Lower lobe of right lung (tissue), 2 donors: ENCODE data around the gene CACUL1. TPM values are rescaled to one million over a fixed set of nuclear protein-coding genes. Genes with fewer than 3 reads are reported as not detected.

ENCODE experiments used
- ATAC-seq, 2 donors: fragments of 200-7000 bp; cut with Tn5 transposase; one replicate each; pipeline ENCODE4 v1.9.1; 2020 to 2022; ENCODE audit warnings: mild to moderate bottlenecking in 2 of 2, moderate library complexity in 2 of 2
- DNase-seq: peaks from one replicate; pipeline ENCODE4 v3.0.0-alpha.2; 2020
- H3K27ac ChIP-seq: fragments of 200-600 bp; one replicate; pipeline ENCODE4 v1.8.0; 2022
- H3K27me3 ChIP-seq: fragments of 200-600 bp; one replicate; pipeline ENCODE4 v1.8.0; 2022; ENCODE audit warnings: low read depth
- H3K36me3 ChIP-seq: fragments of 200-600 bp; one replicate; pipeline ENCODE4 v1.8.0; 2022; ENCODE audit warnings: mild to moderate bottlenecking
- H3K4me1 ChIP-seq: fragments of 200-600 bp; one replicate; pipeline ENCODE4 v1.8.0; 2022
- H3K4me3 ChIP-seq: fragments of 200-600 bp; one replicate; pipeline ENCODE4 v1.8.0; 2022; ENCODE audit warnings: mild to moderate bottlenecking
- H3K9me3 ChIP-seq: fragments of 200-600 bp; one replicate; pipeline ENCODE4 v1.8.0; 2022
- intact Hi-C: fragments of 100-400 bp; cut with DNase I; formaldehyde crosslinking; loops from one replicate; pipeline ENCODE4 v1.11.0; 2022
- long read RNA-seq: library from polyadenylated mRNA; unstranded; transcript quantifications from one replicate; pipeline ENCODE4 v2.0.0, GENCODE V29; 2021
- total RNA-seq: library from RNA; stranded (reverse); fragmentation: NEBNext Ultra II Directional; extraction: Animal tissue kit (Norgen Biotek cat#: 25700); gene quantifications from one replicate; pipeline ENCODE4 v1.2.1, GENCODE V29; 2021
- TF ChIP-seq, protein P1 (sequence below): fragments of 200-600 bp; IDR thresholded peaks from one replicate; pipeline ENCODE4 v1.8.0; 2022; ENCODE audit warnings: antibody characterized with exemption, mild to moderate bottlenecking
- donor health status: DM: no; HTN: yes; CAD: no; lungs with severe emphysema.

Gene CACUL1
- total RNA-seq, result 45.9 TPM
- long read RNA-seq, full-length matches to known transcripts, result 29 of 44 reads
- long read RNA-seq, partial matches to known transcripts, result 2 of 44 reads
- long read RNA-seq, other reads (novel, unspliced or antisense), result 13 of 44 reads

DNA sequence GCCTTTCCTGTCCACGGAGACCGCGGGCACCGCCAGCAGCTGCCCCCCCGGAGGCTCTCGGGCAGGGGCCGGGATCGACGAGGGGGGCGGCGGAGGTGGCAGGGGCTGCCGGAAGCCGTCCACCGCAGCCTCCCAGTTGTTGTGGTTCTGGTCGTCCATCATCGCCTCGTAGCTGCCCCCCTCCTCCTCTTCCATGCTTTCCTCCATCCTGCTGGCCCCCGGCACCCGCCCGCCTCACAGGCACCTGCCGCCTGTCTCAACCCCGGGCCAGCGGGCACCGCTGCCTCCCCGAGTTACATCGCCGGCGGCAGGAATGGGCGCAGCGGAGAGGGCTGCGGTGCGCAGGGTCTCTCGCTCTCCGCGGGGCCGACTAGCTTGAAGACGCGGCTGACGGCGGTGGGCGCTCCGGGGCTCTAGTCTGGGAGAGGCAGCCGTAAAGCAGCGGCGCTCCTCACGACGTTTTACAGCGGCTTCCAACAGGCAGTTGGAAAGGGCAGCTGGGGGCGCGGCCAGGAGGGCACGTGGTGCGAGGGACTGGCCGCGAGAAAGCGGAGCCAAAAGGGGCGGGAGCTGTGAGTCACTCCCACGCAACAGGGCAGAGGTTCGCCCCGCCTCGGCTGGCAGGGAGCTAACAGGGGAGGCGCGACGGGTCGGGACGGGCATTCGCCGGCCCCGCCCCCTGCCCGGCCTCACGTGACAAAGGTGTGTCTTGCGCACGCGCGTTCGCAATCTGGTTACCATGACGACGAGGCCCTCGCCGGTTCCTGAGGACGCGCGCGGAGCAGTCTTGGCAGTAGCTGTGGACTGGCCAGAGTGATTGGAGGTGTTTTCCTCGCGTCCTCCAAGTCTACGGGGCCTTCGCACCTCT is at the start of gene CACUL1:
TSS of gene CACUL1 (minus strand) at position 415 of the 868 bp plus-strand sequence. CDS start at position 207, 208 bp downstream.
- H3K9me3 ChIP-seq, result no peaks in the 10 kb centered on the region
- peak; percentile 99 to 100 for ATAC-seq
- H3K4me1 ChIP-seq, result peaks cover 31% of the 10 kb centered on the region
- peak within 1 kb of the TSS; percentile 87 for H3K27ac ChIP-seq
- H3K36me3 ChIP-seq, result no peaks in the 10 kb centered on the region
- peak; percentile 100 for DNase-seq
- no peaks in the 10 kb centered on the region for H3K27me3 ChIP-seq
- intact Hi-C loops, result no loop called here
- peak within 1 kb of the TSS; percentile 94 for H3K4me3 ChIP-seq
- TF ChIP-seq, protein P1, sequence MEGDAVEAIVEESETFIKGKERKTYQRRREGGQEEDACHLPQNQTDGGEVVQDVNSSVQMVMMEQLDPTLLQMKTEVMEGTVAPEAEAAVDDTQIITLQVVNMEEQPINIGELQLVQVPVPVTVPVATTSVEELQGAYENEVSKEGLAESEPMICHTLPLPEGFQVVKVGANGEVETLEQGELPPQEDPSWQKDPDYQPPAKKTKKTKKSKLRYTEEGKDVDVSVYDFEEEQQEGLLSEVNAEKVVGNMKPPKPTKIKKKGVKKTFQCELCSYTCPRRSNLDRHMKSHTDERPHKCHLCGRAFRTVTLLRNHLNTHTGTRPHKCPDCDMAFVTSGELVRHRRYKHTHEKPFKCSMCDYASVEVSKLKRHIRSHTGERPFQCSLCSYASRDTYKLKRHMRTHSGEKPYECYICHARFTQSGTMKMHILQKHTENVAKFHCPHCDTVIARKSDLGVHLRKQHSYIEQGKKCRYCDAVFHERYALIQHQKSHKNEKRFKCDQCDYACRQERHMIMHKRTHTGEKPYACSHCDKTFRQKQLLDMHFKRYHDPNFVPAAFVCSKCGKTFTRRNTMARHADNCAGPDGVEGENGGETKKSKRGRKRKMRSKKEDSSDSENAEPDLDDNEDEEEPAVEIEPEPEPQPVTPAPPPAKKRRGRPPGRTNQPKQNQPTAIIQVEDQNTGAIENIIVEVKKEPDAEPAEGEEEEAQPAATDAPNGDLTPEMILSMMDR, result no peak

DNA sequence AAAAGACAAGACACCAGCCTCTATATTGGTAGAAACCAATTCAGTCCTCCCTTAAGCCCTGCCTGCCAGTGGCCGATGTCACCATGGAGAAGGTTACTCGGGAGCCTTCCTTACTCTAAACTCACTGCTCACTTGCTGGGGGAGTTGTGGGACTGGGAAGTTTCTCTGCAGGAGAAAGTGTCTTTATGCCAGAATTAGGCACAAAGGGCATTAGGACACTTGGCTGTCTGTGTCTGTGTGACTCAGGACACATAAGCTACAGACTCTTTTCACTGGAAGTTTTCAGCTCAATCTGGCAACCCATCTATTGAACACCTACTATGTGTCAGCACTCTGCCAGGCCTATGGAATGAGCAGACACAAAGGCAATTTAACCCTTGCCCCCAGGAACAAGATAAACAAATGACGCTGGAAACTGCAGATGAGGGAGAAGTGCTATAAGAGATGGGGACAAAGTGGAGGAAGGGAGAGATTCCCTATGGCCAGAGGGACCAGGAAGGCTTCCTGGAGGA is 49.5 kb upstream of the CACUL1 start:
- Histone ChIP-seq H3K4me1 (no peaks in the 10 kb centered on the region), H3K9me3 (no peaks in the 10 kb centered on the region), H3K4me3 (no peak overlapping the region), H3K27me3 (no peaks in the 10 kb centered on the region), H3K36me3 (no peaks in the 10 kb centered on the region), H3K27ac (no peak overlapping the region)
- ATAC-seq (no peak), DNase-seq (no peak)
- TF ChIP-seq, protein P1, result no peak
- intact Hi-C loops, result no loop called here

DNA sequence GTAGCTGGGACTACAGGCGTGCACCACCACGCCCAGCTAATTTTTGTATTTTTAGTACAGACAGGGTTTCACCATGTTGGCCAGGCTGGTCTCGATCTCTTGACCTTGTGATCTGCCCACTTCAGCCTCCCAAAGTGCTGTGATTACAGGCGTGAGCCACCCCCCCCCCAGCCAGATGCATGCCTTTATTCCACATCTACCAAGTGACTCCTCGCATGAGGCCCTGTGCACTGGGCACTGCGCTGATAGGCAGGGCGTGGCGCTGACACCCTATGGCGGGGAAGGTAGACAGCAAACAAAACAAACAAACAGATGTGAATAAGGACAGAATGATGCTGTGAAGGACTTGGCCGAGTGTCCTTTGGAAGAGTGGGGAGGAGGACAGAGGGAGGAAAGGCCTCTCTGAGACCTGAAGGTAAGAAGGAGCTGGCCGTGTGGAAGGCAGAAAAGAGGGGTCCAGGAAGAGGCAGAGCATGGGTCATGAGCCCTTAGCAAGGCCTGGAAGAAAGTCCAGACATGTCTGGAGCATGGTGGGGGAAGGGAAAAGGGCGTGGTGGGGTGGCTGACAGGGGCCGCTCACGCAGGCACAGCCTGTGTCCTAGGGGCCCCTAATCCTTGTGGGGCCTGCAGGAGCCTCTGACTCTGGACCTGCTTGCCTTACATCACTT is 47.5 kb upstream of the CACUL1 start:
- Histone ChIP-seq H3K4me1 (no peaks in the 10 kb centered on the region), H3K9me3 (no peaks in the 10 kb centered on the region), H3K27ac (no peak overlapping the region), H3K36me3 (no peaks in the 10 kb centered on the region), H3K4me3 (no peak overlapping the region), H3K27me3 (no peaks in the 10 kb centered on the region)
- TF ChIP-seq, protein P1, result no peak
- DNase-seq, result no peak
- intact Hi-C loops, result no loop called here
- no peak for ATAC-seq

DNA sequence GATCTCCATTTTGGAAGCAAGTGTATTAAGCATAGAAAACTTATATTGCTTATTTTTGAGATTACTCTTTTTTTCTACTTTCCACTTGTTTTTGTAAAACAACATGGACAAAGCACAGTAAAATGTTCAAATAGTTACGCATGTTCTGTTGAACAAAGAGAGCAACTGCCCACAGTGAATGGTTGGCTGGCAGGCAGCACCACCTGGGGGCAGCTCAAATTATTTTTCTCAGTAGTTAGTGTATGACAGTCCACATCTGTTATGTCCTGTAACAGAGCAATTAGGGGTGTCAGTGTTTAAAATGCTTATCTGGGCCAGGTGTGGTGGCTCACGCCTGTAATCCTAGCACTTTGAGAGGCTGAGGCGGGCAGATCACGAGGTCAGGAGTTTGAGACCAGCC is 46.1 kb upstream of the CACUL1 start:
- no peaks in the 10 kb centered on the region for H3K36me3 ChIP-seq
- no peaks in the 10 kb centered on the region for H3K4me1 ChIP-seq
- no peaks in the 10 kb centered on the region for H3K27me3 ChIP-seq
- DNase-seq (no peak), ATAC-seq (peak; percentile 67 to 78)
- H3K9me3 ChIP-seq, result no peaks in the 10 kb centered on the region
- TF ChIP-seq, protein P1, result peak; percentile 37
- intact Hi-C loops, result no loop called here
- H3K4me3 ChIP-seq, result no peak overlapping the region
- no peak overlapping the region for H3K27ac ChIP-seq

DNA sequence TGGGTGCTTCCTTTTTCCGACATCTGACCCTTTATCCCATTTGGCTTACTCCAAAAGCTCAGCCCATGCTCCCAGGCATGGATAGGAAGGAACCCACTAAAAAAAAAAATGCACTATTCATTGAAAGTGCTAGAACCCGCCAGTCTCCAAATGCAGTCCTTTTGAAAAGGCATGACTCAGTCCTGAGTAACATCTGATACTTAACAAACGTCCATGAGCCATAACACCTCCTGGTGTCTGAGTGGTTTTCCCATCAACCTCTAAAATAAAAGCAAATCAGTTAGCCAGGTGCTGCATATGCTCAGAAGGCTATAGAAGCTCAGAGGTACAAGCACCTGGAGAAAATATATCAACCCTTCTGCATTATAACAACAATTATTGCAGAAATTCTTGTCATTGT is 45.0 kb upstream of the CACUL1 start:
- H3K27me3 ChIP-seq, result no peaks in the 10 kb centered on the region
- ATAC-seq (no peak), DNase-seq (no peak)
- no peaks in the 10 kb centered on the region for H3K4me1 ChIP-seq
- H3K36me3 ChIP-seq, result no peaks in the 10 kb centered on the region
- no peak overlapping the region for H3K27ac ChIP-seq
- intact Hi-C loops, result no loop called here
- H3K9me3 ChIP-seq, result no peaks in the 10 kb centered on the region
- no peak overlapping the region for H3K4me3 ChIP-seq
- TF ChIP-seq, protein P1, result no peak
